DMS114 treated with DMSO at 0.1 percent for 48 hours (cell line): Measurements from ENCODE around the gene FBLN2.

Experiments used
- DNase-seq: peaks from one replicate; lab custom pipeline; 2025; ENCODE audit not compliant: unreplicated experiment; lab: John Stamatoyannopoulos, UW

The FBLN2 gene

GRCh38 chr3:13598926-13599886, 50.3 kb downstream of the FBLN2 start:
- no peak for DNase-seq

- DNase-seq: no peak
Measured at GRCh38 chr3:13599887-13600450, 51.0 kb downstream of the FBLN2 start.

GRCh38 chr3:13600950-13601691, 52.2 kb downstream of the FBLN2 start:
- DNase-seq: no peak

GRCh38 chr3:13601692-13602080, 52.8 kb downstream of the FBLN2 start:
- no peak for DNase-seq

GRCh38 chr3:13605555-13605954, 56.6 kb downstream of the FBLN2 start:
- no peak for DNase-seq

GRCh38 chr3:13607821-13608597, 59.1 kb downstream of the FBLN2 start:
- no peak for DNase-seq

- DNase-seq: no peak
Measured at GRCh38 chr3:13608969-13609725, 60.2 kb downstream of the FBLN2 start.

GRCh38 chr3:13610006-13610570, 61.2 kb downstream of the FBLN2 start:
- no peak for DNase-seq

- no peak for DNase-seq
Measured at GRCh38 chr3:13611221-13611620, 62.3 kb downstream of the FBLN2 start.

GRCh38 chr3:13612829-13613228, 63.9 kb downstream of the FBLN2 start:
- DNase-seq: no peak

- DNase-seq: no peak
Measured at GRCh38 chr3:13613343-13614190, 64.6 kb downstream of the FBLN2 start.

GRCh38 chr3:13614607-13615006, 65.7 kb downstream of the FBLN2 start:
- DNase-seq: no peak

GRCh38 chr3:13615019-13615528, 66.1 kb downstream of the FBLN2 start:
- no peak for DNase-seq

GRCh38 chr3:13616359-13616758, 67.4 kb downstream of the FBLN2 start:
- DNase-seq: no peak

GRCh38 chr3:13617097-13617738, 68.3 kb downstream of the FBLN2 start:
- DNase-seq: no peak

- DNase-seq: no peak
Measured at GRCh38 chr3:13617981-13618380, 69.1 kb downstream of the FBLN2 start.

GRCh38 chr3:13618836-13619235, 69.9 kb downstream of the FBLN2 start:
- no peak for DNase-seq

- DNase-seq: no peak
Measured at GRCh38 chr3:13619661-13620230, 70.8 kb downstream of the FBLN2 start.
